Skin epidermis (tissue), 12 donors: ENCODE results near the gene GSAP.
"Not testable (repeated sequence)": the region's sequence is repeated elsewhere in the genome, so short reads cannot be mapped to it uniquely, and the experiment has no call there.

Experiments
- H3K27ac ChIP-seq, 21 experiments: fragments of 200-600 bp; sonication (generic) in 11 of 21; one replicate each; pipeline ENCODE4 v1.5.0; 2020; ENCODE audit warnings: mild to moderate bottlenecking in 3 of 21, inconsistent platforms in 2 of 21, moderate library complexity in 2 of 21
- H3K4me3 ChIP-seq, 7 experiments: fragments of 200-600 bp; sonication (generic) in 2 of 7; one replicate each; pipeline ENCODE4 v1.5.0; 2020; ENCODE audit warnings: inconsistent platforms in 2 of 7, mild to moderate bottlenecking in 2 of 7, moderate library complexity in 1 of 7

GSAP gene

DNA sequence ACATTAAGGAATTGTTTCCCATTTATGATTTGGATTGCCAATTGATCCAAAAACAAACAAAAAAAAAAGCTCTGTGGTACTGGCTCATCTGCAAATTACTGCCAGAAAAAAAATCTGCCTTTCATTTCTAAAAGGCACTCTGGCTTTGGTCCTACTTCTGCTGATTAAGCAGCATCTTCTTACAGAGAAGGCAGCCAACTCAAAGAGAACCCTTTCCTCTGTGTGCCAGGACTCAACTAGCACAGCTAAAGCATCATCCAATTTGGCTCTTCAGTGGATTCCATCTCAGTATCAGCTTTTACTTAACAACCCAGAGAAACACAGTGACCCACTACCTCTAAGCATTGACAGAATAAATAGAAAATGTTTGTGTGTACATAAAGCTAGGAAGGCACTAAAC, 80.6 kb downstream of the GSAP start:
- Histone ChIP-seq H3K27ac (peak overlapping the region in 2 of 21 experiments; percentile 26 to 30), H3K4me3 (no peak overlapping the region)

GRCh38 chr7:77334039-77334438, 82.1 kb downstream of the GSAP start:
- H3K4me3 ChIP-seq, H3K27ac ChIP-seq: not testable (repeated sequence)

GRCh38 chr7:77331938-77332695, 84.0 kb downstream of the GSAP start:
- Histone ChIP-seq H3K4me3 (no peak overlapping the region), H3K27ac (no peak overlapping the region)

DNA sequence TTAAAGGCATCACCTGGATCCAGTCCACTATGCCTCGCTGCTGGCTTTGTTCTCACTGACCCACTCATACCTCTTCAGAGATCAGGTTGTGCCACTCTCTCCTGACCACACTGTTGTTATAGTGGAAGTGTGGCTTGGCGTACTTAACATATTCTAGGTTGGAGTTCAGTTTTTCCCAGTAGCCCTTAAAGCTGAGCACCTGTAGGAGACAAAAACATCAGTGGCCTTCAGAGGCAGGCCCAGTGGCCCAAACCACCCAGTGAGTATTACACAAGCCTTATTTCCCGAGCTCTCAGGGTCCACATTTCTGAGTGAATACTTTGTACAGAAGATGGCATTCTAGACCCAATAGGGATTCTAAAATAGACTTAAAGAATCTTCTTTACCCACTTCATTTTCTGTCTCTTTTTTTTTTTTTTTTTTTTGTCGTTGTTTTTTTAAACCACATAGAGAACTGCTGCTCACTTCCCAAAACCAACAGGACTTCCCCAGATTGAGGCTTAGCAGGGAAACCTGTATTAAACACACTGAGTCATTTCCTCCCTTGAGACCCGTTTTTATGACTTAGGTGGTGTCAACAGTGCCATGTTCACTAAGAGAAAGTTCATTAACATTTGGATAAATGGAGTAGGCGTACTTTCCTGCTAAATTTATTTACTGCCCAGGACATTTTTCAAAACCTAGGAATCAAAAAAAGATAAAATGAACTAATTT, 85.8 kb downstream of the GSAP start:
- Histone ChIP-seq H3K4me3 (no peak overlapping the region), H3K27ac (peak overlapping the region in 14 of 21 experiments; percentile 15 to 77 (median 60))

- Histone ChIP-seq H3K27ac (peak overlapping the region in 13 of 21 experiments; percentile 15 to 77 (median 61)), H3K4me3 (no peak overlapping the region)
These were observed 86.5 kb downstream of the GSAP start for GRCh38 chr7:77329466-77330168.

DNA sequence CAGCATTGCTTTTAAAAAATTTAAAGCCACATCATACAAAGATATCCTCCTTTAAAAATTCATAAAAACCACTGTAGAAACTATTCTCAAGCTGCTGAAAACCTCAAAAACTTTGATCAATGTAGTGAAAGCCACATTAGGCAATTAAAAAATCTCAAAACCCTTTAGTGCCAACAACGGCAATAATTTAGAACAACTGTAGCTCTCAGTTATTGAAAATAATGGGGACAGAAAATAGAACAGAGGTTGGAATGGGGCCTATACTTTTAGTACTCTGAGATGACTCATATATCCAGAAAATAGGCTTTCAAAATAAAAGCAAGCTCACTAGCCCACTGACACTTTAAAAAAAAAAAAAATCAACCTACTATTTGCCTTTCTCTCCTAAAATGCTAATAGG, 87.5 kb downstream of the GSAP start:
- Histone ChIP-seq H3K4me3 (no peak overlapping the region), H3K27ac (peak overlapping the region in 18 of 21 experiments; percentile 15 to 81 (median 56))

GRCh38 chr7:77327932-77328628, 88.1 kb downstream of the GSAP start:
- Histone ChIP-seq H3K27ac (peak overlapping the region in 18 of 21 experiments; percentile 15 to 81 (median 56)), H3K4me3 (no peak overlapping the region)

- peak overlapping the region in 14 of 21 experiments; percentile 15 to 81 (median 56) for H3K27ac ChIP-seq
- no peak overlapping the region for H3K4me3 ChIP-seq
These were observed 88.8 kb downstream of the GSAP start for GRCh38 chr7:77327067-77327931.

GRCh38 chr7:77326131-77326530, 90.0 kb downstream of the GSAP start:
- no peak overlapping the region for H3K27ac ChIP-seq

DNA sequence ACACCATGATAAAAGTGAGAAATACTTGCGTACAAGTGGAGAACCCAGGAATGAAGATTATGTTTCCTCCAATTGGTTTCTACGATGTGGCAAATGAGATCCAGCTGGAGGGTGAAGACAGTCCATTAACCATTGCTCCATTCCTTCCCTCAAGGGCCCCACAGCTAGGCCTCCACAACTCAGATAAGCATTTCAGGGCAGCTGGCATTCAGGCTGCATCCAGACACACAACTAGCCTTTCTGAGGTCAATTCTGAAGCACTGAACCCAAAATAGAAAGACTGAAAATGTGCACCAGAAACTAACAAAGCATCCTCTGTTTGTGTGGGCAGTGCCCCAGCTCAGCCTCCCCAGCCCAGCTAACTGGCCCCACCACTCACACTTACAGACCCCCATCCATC, 94.8 kb downstream of the GSAP start:
- H3K27ac ChIP-seq: no peak overlapping the region

More at GRCh38 chr7:77326131-77326530, 90.0 kb downstream of the GSAP start:
- no peak overlapping the region for H3K4me3 ChIP-seq

DNA sequence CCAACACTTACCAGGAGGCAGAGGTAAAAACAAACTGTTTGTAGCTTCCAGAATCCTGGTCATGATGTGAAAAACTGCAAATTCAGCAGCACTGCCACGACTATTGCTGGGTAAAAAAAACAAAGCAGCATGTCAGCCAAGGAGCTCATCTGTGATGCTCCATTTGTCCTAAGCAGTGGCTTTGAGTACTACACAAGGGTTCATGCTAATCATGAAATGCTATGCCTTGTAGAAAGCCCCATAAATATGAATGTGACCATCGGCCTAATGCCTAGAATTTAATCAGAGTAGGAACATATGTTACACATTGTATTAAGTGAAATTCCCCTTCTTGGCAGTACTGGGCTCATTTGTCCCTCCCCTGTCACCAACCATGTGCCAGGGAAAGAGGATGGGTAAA, 95.4 kb downstream of the GSAP start:
- Histone ChIP-seq H3K4me3 (no peak overlapping the region), H3K27ac (no peak overlapping the region)

More for the DNA sequence above, 94.8 kb downstream of the GSAP start:
- H3K4me3 ChIP-seq: no peak overlapping the region

DNA sequence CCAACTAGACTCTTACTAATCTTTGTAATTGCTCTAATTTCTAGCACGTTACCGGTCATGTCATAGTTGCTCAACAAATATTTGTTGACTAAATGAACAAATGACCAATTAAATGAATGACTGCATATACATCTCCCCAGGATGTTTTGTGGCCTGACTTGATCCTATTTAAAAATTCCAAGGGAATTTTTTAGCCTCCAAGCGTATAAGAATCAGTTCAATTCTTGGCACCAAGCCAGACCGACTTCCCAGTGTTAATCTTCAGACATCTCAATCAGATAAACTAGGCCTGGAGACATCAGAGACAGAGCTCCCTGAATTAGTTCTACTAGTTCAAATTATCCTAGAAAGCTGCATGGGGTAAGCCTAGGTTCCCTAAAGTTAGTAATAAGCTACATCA, 96.0 kb downstream of the GSAP start:
- H3K27ac ChIP-seq: no peak overlapping the region
- H3K4me3 ChIP-seq: no peak overlapping the region

GRCh38 chr7:77318019-77318418, 98.1 kb downstream of the GSAP start:
- Histone ChIP-seq H3K27ac (no peak overlapping the region), H3K4me3 (no peak overlapping the region)

DNA sequence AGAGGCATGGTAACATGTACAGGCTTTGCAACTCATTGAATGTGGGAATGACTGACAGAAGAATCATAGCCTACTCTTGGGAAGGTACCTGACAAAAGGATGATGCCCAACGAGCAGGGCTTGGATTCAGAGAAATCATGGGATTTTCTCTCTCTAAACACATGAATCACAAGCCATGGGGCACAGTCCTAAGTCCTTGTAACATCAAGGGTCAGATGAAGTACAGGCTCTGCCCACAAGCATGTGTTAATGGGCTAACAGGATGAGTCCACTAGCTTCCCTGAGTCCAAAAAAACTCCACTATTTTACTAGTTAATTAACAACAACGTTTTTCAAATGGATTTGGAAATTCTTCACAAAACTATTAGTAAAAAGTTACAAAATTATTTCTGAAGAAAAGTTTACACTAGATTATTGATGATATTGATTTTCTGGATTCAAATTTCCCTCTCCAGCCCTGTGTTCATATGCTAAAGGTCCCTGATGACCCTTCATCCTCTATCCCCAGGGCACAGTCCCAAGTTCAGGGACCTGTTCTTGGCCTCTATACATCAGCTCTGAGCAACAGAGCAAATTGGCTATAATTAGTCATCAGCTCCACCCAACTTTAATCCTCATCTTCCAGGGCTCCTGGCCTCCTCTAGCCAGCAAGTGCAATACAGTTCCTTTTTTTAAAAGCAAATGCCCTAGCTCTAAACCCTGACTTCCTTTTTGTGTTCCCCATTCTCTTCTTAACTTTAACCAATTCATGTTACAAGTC, 99.8 kb downstream of the GSAP start:
- H3K27ac ChIP-seq: no peak overlapping the region

GRCh38 chr7:77315182-77315591, 101.0 kb downstream of the GSAP start:
- Histone ChIP-seq H3K27ac (no peak overlapping the region), H3K4me3 (no peak overlapping the region)

More for the DNA sequence above, 99.8 kb downstream of the GSAP start:
- H3K4me3 ChIP-seq: no peak overlapping the region

GRCh38 chr7:77313876-77314480, 102.2 kb downstream of the GSAP start:
- Histone ChIP-seq H3K4me3 (no peak overlapping the region), H3K27ac (no peak overlapping the region)

GRCh38 chr7:77313085-77313484, 103.1 kb downstream of the GSAP start:
- no peak overlapping the region for H3K4me3 ChIP-seq
- H3K27ac ChIP-seq: peak overlapping the region in 2 of 21 experiments; percentile 2 to 15

DNA sequence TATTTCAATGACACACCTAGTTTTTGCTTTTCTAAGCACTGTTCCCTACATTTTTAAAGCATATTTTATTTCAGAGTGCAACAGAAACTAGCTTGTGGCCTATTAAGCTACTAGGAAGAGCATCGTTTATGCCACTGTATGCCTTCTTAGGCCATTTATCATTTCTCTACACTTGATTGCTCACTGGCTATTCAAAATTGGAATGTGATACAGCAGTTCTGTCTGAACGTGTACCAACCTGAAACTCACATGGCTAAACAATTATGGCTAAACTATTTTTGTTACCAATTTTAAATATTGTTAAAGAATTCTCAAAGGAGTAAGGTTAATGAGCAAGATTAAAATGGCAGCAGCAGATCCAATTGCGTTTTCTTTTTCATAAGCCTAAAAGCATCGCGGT, 105.2 kb downstream of the GSAP start:
- Histone ChIP-seq H3K27ac (no peak overlapping the region), H3K4me3 (no peak overlapping the region)
